Lower leg skin (tissue), 3 donors: Measurements from ENCODE around the gene FGF19.

Experiments
- CTCF ChIP-seq, 3 donors: fragments of 450-650 bp; IDR thresholded peaks; one replicate each; pipeline ENCODE4 v1.5.1; 2016; ENCODE audit warnings: antibody characterized with exemption in 3 of 3, mild to moderate bottlenecking in 3 of 3, moderate library complexity in 2 of 3
- POLR2A ChIP-seq, 2 donors: fragments of 450-650 bp; IDR thresholded peaks; one replicate each; pipeline ENCODE4 v1.6.1; 2016 to 2017; ENCODE audit warnings: antibody characterized with exemption in 2 of 2, mild to moderate bottlenecking in 1 of 2, moderate library complexity in 1 of 2

GRCh38 chr11:69705901-69706787 lies 2.3 kb upstream of the FGF19 start:
- no peak for TF ChIP-seq CTCF (IDR thresholded peaks at IDR 0.05)
- no peak for TF ChIP-seq POLR2A (IDR thresholded peaks at IDR 0.05)
